Thoracic aorta (tissue), 2 donors: Measurements from ENCODE around the gene FARS2. TPM values are rescaled to one million over a fixed set of nuclear protein-coding genes. Genes with fewer than 3 reads are reported as not detected.

Source experiments
- ATAC-seq: fragments of 150-250 bp; one replicate; pipeline ENCODE4 v1.8.0; 2017; ENCODE audit warnings: low read depth; ENCODE audit not compliant: insufficient number of reproducible peaks, low FRiP score
- DNase-seq: peaks from one replicate; pipeline ENCODE4 v3.0.0-alpha.2; 2020; ENCODE audit warnings: low spot score
- H3K27ac ChIP-seq, 2 donors: fragments of 200-600 bp; sonication (generic); 1 replicate in 1 of 2; 2 replicates in 1 of 2; pipeline ENCODE4 v1.5.1; 2016; ENCODE audit warnings: mild to moderate bottlenecking in 2 of 2, moderate library complexity in 2 of 2
- H3K27me3 ChIP-seq: fragments of 200-600 bp; sonication (generic); replicated peaks from 2 replicates; pipeline ENCODE4 v1.6.0; 2016; ENCODE audit warnings: mild to moderate bottlenecking; ENCODE audit not compliant: insufficient read depth
- H3K36me3 ChIP-seq: fragments of 200-600 bp; sonication (generic); one replicate; pipeline ENCODE4 v1.5.1; 2016
- H3K4me1 ChIP-seq, 2 donors: fragments of 200-600 bp; sonication (generic); 1 replicate in 1 of 2; 2 replicates in 1 of 2; pipeline versions ENCODE4 v1.5.1 to v1.6.0; 2016; ENCODE audit warnings: low read depth in 2 of 2, mild to moderate bottlenecking in 1 of 2; ENCODE audit not compliant: control insufficient read depth in 1 of 2
- H3K4me3 ChIP-seq: fragments of 200-600 bp; sonication (generic); 2 replicates; pipeline ENCODE4 v1.5.1; 2016; ENCODE audit warnings: mild to moderate bottlenecking
- H3K9me3 ChIP-seq: fragments of 200-600 bp; sonication (generic); 2 replicates; pipeline ENCODE4 v1.5.1; 2016
- total RNA-seq, 2 donors: library from RNA; depleted of rRNA; stranded (reverse); fragments of >200 nt; gene quantifications; one replicate each; pipeline versions ENCODE4 v1.1.0 to v1.2.3, GENCODE V29; 2016
- TF ChIP-seq, protein P1 (sequence below): fragments of 200-600 bp; sonication (generic); IDR thresholded peaks from one replicate; pipeline ENCODE4 v1.5.1; 2019; ENCODE audit warnings: antibody characterized with exemption

FARS2 gene
- total RNA-seq, 2 donors from 2014 or later, result 10.4 to 11.6 TPM

DNA sequence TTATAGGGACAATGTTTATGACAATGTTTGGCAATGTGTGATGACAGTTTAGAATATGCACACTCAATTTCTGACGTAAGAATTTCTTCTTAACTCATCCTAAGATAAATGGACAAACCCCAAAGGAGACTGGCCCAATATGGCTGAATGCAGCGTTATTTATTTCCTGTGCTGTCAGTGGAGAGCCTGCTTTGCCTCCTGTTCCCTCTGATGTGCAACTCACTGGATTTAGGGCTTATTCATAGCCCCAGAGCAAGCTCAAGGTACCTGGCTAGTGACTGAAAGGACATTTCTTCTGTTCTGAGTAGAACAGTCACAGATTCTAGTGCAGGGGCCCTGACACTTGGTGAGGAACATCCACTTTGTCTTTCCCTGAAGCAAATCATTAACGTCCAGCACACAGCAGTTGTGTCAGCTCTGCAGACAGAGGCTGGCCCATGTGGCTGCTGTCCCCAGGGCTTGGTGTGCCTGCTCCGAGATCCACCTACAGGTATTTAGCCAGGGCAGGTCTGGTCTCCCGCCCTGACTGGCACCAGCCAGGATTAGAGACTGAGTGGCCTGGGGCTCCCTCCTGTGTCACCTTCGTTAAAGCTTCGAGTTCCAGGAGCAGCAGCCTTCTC is 64.8 kb downstream of the FARS2 start:
- DNase-seq, result no peak
- H3K4me3 ChIP-seq, result no peak overlapping the region
- H3K27me3 ChIP-seq, result no peaks in the 10 kb centered on the region
- H3K36me3 ChIP-seq, result peaks cover 2% of the 10 kb centered on the region
- TF ChIP-seq, protein P1, sequence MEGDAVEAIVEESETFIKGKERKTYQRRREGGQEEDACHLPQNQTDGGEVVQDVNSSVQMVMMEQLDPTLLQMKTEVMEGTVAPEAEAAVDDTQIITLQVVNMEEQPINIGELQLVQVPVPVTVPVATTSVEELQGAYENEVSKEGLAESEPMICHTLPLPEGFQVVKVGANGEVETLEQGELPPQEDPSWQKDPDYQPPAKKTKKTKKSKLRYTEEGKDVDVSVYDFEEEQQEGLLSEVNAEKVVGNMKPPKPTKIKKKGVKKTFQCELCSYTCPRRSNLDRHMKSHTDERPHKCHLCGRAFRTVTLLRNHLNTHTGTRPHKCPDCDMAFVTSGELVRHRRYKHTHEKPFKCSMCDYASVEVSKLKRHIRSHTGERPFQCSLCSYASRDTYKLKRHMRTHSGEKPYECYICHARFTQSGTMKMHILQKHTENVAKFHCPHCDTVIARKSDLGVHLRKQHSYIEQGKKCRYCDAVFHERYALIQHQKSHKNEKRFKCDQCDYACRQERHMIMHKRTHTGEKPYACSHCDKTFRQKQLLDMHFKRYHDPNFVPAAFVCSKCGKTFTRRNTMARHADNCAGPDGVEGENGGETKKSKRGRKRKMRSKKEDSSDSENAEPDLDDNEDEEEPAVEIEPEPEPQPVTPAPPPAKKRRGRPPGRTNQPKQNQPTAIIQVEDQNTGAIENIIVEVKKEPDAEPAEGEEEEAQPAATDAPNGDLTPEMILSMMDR, result no peak
- ATAC-seq, result no peak
- H3K27ac ChIP-seq, result no peak overlapping the region
- H3K4me1 ChIP-seq, result no peaks in the 10 kb centered on the region
- no peaks in the 10 kb centered on the region for H3K9me3 ChIP-seq

DNA sequence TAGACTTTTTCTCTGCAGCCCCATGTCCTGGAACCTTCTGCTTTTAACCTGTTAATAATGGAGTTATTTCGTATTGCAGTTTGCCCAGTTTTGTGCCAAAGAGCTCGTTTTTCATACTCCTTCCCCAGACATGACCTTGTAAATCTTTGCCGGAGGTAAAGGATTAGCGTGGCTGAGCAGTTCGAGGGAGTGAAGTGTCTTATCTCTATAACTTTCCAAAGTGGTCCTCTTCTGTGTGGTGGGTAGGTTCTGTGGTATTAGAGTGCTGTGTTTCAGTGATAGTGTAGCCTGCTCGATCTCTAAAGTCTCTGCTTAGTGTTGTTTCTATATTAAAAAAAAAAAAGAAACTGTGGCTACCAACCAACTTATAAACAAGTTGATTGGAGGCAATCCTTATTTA is 67.5 kb downstream of the FARS2 start:
- H3K27me3 ChIP-seq, result no peaks in the 10 kb centered on the region
- H3K36me3 ChIP-seq, result peaks cover 2% of the 10 kb centered on the region
- DNase-seq (no peak), ATAC-seq (no peak)
- peaks cover under 1 to 3% of the 10 kb centered on the region in 2 donors for H3K4me1 ChIP-seq
- no peaks in the 10 kb centered on the region for H3K9me3 ChIP-seq
- no peak overlapping the region for H3K4me3 ChIP-seq
- no peak overlapping the region for H3K27ac ChIP-seq
- TF ChIP-seq, protein P1, result no peak

DNA sequence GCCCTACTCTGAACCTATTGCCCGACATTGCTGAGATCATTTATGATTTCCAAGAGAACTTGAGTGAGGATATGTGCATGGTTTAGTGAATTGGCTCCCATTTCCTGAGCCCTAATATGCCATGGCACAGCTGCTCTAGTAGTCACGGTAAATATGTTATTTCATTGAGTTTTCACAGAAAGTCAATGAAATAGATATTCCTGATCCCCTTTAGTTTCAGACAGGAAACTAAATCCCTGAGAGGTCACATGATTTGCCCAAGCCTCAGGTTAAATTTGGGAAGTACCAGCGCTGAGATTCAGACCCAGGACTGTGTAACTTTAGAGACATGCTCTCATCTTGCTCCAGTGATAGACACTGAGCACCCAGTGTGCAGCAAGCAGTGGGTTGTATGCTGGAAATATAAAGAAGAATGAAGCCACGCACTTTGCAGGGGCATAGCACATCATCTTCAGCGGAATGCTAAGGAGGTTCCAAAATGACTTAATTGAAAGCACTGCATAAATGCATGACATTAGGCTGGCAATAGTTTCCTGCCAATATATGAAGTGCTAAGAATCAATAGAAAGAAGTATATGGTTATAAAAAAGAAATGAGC is 70.6 kb downstream of the FARS2 start:
- Histone ChIP-seq H3K4me1 (peaks cover 13 to 19% of the 10 kb centered on the region in 2 donors), H3K4me3 (no peak overlapping the region), H3K9me3 (no peaks in the 10 kb centered on the region), H3K27ac (no peak overlapping the region), H3K36me3 (no peaks in the 10 kb centered on the region), H3K27me3 (no peaks in the 10 kb centered on the region)
- TF ChIP-seq, protein P1, result no peak
- no peak for ATAC-seq
- no peak for DNase-seq

DNA sequence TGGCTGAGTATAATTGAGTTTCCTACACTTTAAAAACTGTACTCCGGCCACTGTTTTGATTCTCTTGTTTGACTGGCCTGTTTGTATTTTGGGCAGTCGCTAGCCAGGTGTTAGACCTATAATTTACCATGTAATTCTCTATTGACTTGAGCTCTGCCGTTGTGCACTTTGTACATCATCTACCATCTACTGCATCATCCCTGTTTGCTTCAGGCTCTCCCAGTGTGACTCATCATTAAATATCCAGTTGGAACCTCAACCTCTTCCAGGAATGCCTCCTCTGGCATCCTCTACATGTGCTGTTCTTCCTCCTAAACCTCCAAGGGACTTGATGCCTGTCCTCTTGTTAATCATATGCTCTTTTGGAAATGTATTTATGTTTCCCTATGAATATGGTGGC is 72.3 kb downstream of the FARS2 start:
- ATAC-seq (no peak), DNase-seq (no peak)
- Histone ChIP-seq H3K4me3 (no peak overlapping the region), H3K9me3 (no peaks in the 10 kb centered on the region), H3K27ac (no peak overlapping the region), H3K27me3 (no peaks in the 10 kb centered on the region), H3K36me3 (no peaks in the 10 kb centered on the region), H3K4me1 (peaks cover 13 to 23% of the 10 kb centered on the region in 2 donors)
- TF ChIP-seq, protein P1, result no peak

DNA sequence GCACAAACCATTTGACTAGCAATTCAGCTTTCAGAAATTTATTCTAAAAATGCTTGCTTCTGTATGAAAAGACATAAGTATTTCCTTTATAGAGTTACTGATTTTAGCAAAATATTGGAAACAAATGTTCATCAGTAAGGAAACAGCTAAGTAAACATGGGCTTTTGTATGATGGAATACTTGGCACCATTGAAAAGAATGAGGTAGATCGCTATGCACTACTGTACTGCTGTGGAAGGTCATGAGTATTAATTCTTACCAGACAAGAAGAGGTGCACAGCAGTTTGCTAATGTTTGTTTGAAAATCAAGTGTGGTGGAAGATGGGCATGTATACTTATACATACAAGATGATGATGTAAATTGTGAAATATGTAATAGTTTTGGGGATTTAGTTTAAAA is 73.0 kb downstream of the FARS2 start:
- no peak for ATAC-seq
- H3K36me3 ChIP-seq, result no peaks in the 10 kb centered on the region
- H3K4me1 ChIP-seq, result peaks cover 13 to 23% of the 10 kb centered on the region in 2 donors
- H3K27me3 ChIP-seq, result no peaks in the 10 kb centered on the region
- H3K27ac ChIP-seq, result no peak overlapping the region
- no peak overlapping the region for H3K4me3 ChIP-seq
- no peak for DNase-seq
- TF ChIP-seq, protein P1, result no peak
- H3K9me3 ChIP-seq, result no peaks in the 10 kb centered on the region
